NCI-H1930 (cell line): Measurements from ENCODE around the gene DNAH6.

Source experiments
- DNase-seq, 2 experiments: peaks; one replicate each; lab custom pipeline; 2025; lab: John Stamatoyannopoulos, UW

Gene DNAH6

GRCh38 chr2:84800194-84800805 is 284.0 kb downstream of the DNAH6 start:
- DNase-seq, result no peak

GRCh38 chr2:84801811-84802210 is 285.5 kb downstream of the DNAH6 start:
- no peak for DNase-seq

GRCh38 chr2:84805250-84805958 is 289.1 kb downstream of the DNAH6 start:
- DNase-seq, result no peak

GRCh38 chr2:84807063-84807485 is 290.8 kb downstream of the DNAH6 start:
- no peak for DNase-seq

- DNase-seq, result no peak
Measured at GRCh38 chr2:84808279-84808678, 292.0 kb downstream of the DNAH6 start.

- no peak for DNase-seq
Measured at GRCh38 chr2:84811839-84812431, 295.6 kb downstream of the DNAH6 start.

- no peak for DNase-seq
Measured at GRCh38 chr2:84815146-84815545, 298.8 kb downstream of the DNAH6 start.

GRCh38 chr2:84816426-84817026 is 300.2 kb downstream of the DNAH6 start:
- no peak for DNase-seq

- DNase-seq, result no peak
Measured at GRCh38 chr2:84817239-84817655, 300.9 kb downstream of the DNAH6 start.

- no peak for DNase-seq
Measured at GRCh38 chr2:84821806-84822205, 305.5 kb downstream of the DNAH6 start.

GRCh38 chr2:84823229-84823628 is 306.9 kb downstream of the DNAH6 start:
- no peak for DNase-seq

GRCh38 chr2:84823788-84824187 is 307.5 kb downstream of the DNAH6 start:
- no peak for DNase-seq

GRCh38 chr2:84827978-84828575 is 311.8 kb downstream of the DNAH6 start:
- DNase-seq, result no peak

- DNase-seq, result no peak
Measured at GRCh38 chr2:84829693-84830092, 313.4 kb downstream of the DNAH6 start.

GRCh38 chr2:84830095-84830494 is 313.8 kb downstream of the DNAH6 start:
- DNase-seq, result no peak

GRCh38 chr2:84830758-84831500 is 314.6 kb downstream of the DNAH6 start:
- DNase-seq, result no peak

GRCh38 chr2:84832772-84833461 is 316.6 kb downstream of the DNAH6 start:
- DNase-seq, result no peak

- DNase-seq, result no peak
Measured at GRCh38 chr2:84833481-84834150, 317.3 kb downstream of the DNAH6 start.

GRCh38 chr2:84836215-84836614 is 319.9 kb downstream of the DNAH6 start:
- no peak for DNase-seq

GRCh38 chr2:84838434-84839145 is 322.3 kb downstream of the DNAH6 start:
- no peak for DNase-seq
